Gastroesophageal sphincter (tissue), 4 donors: ENCODE measurements around the gene AATK. TPM values are rescaled to one million over a fixed set of nuclear protein-coding genes. Genes with fewer than 3 reads are reported as not detected.
A peak's percentile ranks its signal among the peaks of the same experiment; 100 is the strongest.

Experiments
- ATAC-seq: fragments of 150-250 bp; one replicate; pipeline ENCODE4 v1.9.1; 2016; ENCODE audit warnings: mild to moderate bottlenecking, moderate library complexity
- H3K27ac ChIP-seq, 4 donors: fragments of 200-600 bp; sonication (generic) in 3 of 4; 1 replicate in 3 of 4; 2 replicates in 1 of 4; pipeline ENCODE4 v1.5.1; 2016 to 2019
- H3K27me3 ChIP-seq: fragments of 200-600 bp; sonication (generic); one replicate; pipeline ENCODE4 v1.5.1; 2019
- H3K36me3 ChIP-seq, 2 donors: fragments of 200-600 bp; sonication (generic); one replicate each; pipeline ENCODE4 v1.5.1; 2019; ENCODE audit warnings: control low read depth in 1 of 2
- H3K4me1 ChIP-seq, 3 donors: fragments of 200-600 bp; sonication (generic); 1 replicate in 2 of 3; 2 replicates in 1 of 3; pipeline ENCODE4 v1.5.1; 2016 to 2019; ENCODE audit warnings: control low read depth in 2 of 3
- H3K4me3 ChIP-seq, 2 donors: fragments of 200-600 bp; sonication (generic); one replicate each; pipeline ENCODE4 v1.5.1; 2019; ENCODE audit warnings: mild to moderate bottlenecking in 1 of 2, moderate library complexity in 1 of 2
- H3K9me3 ChIP-seq, 3 donors: fragments of 200-600 bp; sonication (generic); one replicate each; pipeline ENCODE4 v1.5.1; 2017 to 2019; ENCODE audit warnings: control low read depth in 2 of 3
- CTCF ChIP-seq, 4 experiments: fragments of 200-600 bp in 2 of 4; fragments of 450-650 bp in 2 of 4; sonication (generic) in 1 of 4; IDR thresholded peaks; one replicate each; pipeline ENCODE4 v1.5.1; 2017 to 2019; ENCODE audit warnings: antibody characterized with exemption in 4 of 4, mild to moderate bottlenecking in 2 of 4, moderate library complexity in 2 of 4
- EP300 ChIP-seq: sonication (generic); formaldehyde crosslinking; IDR thresholded peaks from one replicate; pipeline ENCODE4 v1.6.1; 2017; ENCODE audit warnings: antibody characterized with exemption, mild to moderate bottlenecking
- POLR2A ChIP-seq, 2 donors: fragments of 450-650 bp; IDR thresholded peaks; one replicate each; pipeline ENCODE4 v1.6.1; 2017; ENCODE audit warnings: antibody characterized with exemption in 2 of 2, mild to moderate bottlenecking in 2 of 2, moderate library complexity in 1 of 2
- POLR2AphosphoS5 ChIP-seq: sonication (generic); formaldehyde crosslinking; IDR thresholded peaks from one replicate; pipeline ENCODE4 v1.6.1; 2017; ENCODE audit warnings: antibody characterized with exemption
- WGBS, 2 donors: methylation state at CpG; one replicate each; pipeline ENCODE4 v1.1.5; 2018; ENCODE audit warnings: low coverage in 1 of 2; 5-methylcytosine and 5-hydroxymethylcytosine counted together
- total RNA-seq, 4 donors: library from RNA; depleted of rRNA; stranded (reverse); fragments of >200 nt; gene quantifications; one replicate each; pipeline ENCODE4 v1.1.0, GENCODE V29; 2016

The AATK gene
- total RNA-seq, 4 donors from 2014 or later, result 14.5 to 28.0 (median 22.1) TPM

GRCh38 chr17:81117672-81118198 is 48.3 kb downstream of the AATK start:
- Histone ChIP-seq H3K4me3 (no peak overlapping the region), H3K27me3 (peaks cover 12% of the 10 kb centered on the region), H3K9me3 (no peaks in the 10 kb centered on the region), H3K27ac (peak overlapping the region in 1 of 4 donors; percentile 80), H3K36me3 (peaks cover 0 to 52% of the 10 kb centered on the region in 2 donors), H3K4me1 (peaks cover 0 to 24% (median 3%) of the 10 kb centered on the region in 3 donors)
- no peak for ATAC-seq
- no CpG with 5 or more reads among the region's 20 CpGs for WGBS, 2 donors
- TF ChIP-seq EP300 (no peak), POLR2A (IDR thresholded peaks at IDR 0.05) (no peak), CTCF (IDR thresholded peaks at IDR 0.05) (no peak), POLR2AphosphoS5 (no peak)

- Histone ChIP-seq H3K9me3 (no peaks in the 10 kb centered on the region), H3K4me1 (peaks cover 0 to 24% (median 3%) of the 10 kb centered on the region in 3 donors), H3K27me3 (peaks cover 2% of the 10 kb centered on the region), H3K4me3 (no peak overlapping the region), H3K36me3 (peaks cover 0 to 58% of the 10 kb centered on the region in 2 donors), H3K27ac (no peak overlapping the region)
- TF ChIP-seq CTCF (IDR thresholded peaks at IDR 0.05), result no peak
- TF ChIP-seq POLR2A (IDR thresholded peaks at IDR 0.05), result no peak
- no peak for TF ChIP-seq EP300
- no peak for TF ChIP-seq POLR2AphosphoS5
- WGBS, 2 donors, result no CpG with 5 or more reads among the region's 8 CpGs
- ATAC-seq, result no peak
These were observed 49.3 kb downstream of the AATK start for GRCh38 chr17:81116704-81117103.

GRCh38 chr17:81115749-81116464 is 50.1 kb downstream of the AATK start:
- no peaks in the 10 kb centered on the region for H3K9me3 ChIP-seq
- ATAC-seq, result no peak
- H3K36me3 ChIP-seq, result peaks cover 0 to 66% of the 10 kb centered on the region in 2 donors
- H3K27ac ChIP-seq, result no peak overlapping the region
- TF ChIP-seq EP300 (no peak), POLR2A (IDR thresholded peaks at IDR 0.05) (no peak)
- H3K4me3 ChIP-seq, result no peak overlapping the region
- peaks cover 0 to 24% (median 3%) of the 10 kb centered on the region in 3 donors for H3K4me1 ChIP-seq
- no peaks in the 10 kb centered on the region for H3K27me3 ChIP-seq
- WGBS, 2 donors, result 33 to 100% methylated on average over 1 of the region's 22 CpGs

GRCh38 chr17:81115219-81115618 is 50.8 kb downstream of the AATK start:
- Histone ChIP-seq H3K27ac (no peak overlapping the region), H3K9me3 (no peaks in the 10 kb centered on the region), H3K27me3 (no peaks in the 10 kb centered on the region), H3K4me3 (no peak overlapping the region), H3K36me3 (peaks cover 0 to 73% of the 10 kb centered on the region in 2 donors), H3K4me1 (peaks cover 0 to 24% (median 3%) of the 10 kb centered on the region in 3 donors)
- 100% methylated on average over 2 of the region's 11 CpGs; no CpG with 5 or more reads in 1 of the 2 donors for WGBS, 2 donors
- TF ChIP-seq CTCF (IDR thresholded peaks at IDR 0.05) (no peak), POLR2AphosphoS5 (no peak)
- ATAC-seq, result no peak

- no peak overlapping the region for H3K27ac ChIP-seq
- 78 to 80% methylated on average over 12 to 13 of the region's 19 CpGs for WGBS, 2 donors
- ATAC-seq, result no peak
- H3K36me3 ChIP-seq, result peaks cover 0 to 80% of the 10 kb centered on the region in 2 donors
- no peak overlapping the region for H3K4me3 ChIP-seq
- H3K4me1 ChIP-seq, result peaks cover 0 to 17% (median 3%) of the 10 kb centered on the region in 3 donors
- no peaks in the 10 kb centered on the region for H3K27me3 ChIP-seq
- TF ChIP-seq EP300, result no peak
- TF ChIP-seq POLR2A (IDR thresholded peaks at IDR 0.05), result no peak
- TF ChIP-seq POLR2AphosphoS5, result no peak
- no peak for TF ChIP-seq CTCF (IDR thresholded peaks at IDR 0.05)
- H3K9me3 ChIP-seq, result no peaks in the 10 kb centered on the region
These were observed 51.5 kb downstream of the AATK start for GRCh38 chr17:81114351-81115093.
